Measurements from ENCODE around the gene SYT9. TPM values are rescaled to one million over a fixed set of nuclear protein-coding genes. Genes with fewer than 3 reads are reported as not detected.

Gene SYT9
- total and polyA plus RNA-seq, 12 donors = 0.01 to 0.66 (median 0.32) TPM; not detected in 3

DNA sequence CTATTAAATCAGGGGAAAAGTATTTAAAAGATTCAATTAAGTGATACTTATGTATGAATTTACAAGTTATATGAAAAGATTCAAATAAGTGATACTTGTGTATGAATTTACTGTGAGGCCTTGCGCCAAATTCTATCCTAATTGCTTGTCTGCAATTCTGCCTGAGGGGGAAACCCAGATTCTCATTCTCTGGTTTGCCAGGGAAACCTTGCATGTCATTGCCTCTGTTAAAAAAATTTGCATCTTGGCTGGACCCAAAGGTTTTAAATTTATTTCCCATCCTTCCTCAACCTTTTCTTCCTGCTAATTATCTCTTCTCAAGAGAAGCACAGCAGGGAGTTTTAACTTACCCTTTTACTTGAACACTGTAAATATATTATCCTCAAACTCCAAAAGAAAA, 247.4 kb downstream of the SYT9 start:
- no peak for ATAC-seq
- no peaks in the 10 kb centered on the region for H3K27me3 ChIP-seq
- H3K4me3 ChIP-seq = no peak overlapping the region
- no peaks in the 10 kb centered on the region for H3K9me3 ChIP-seq
- H3K27ac ChIP-seq = no peak overlapping the region
- TF ChIP-seq, protein P1, sequence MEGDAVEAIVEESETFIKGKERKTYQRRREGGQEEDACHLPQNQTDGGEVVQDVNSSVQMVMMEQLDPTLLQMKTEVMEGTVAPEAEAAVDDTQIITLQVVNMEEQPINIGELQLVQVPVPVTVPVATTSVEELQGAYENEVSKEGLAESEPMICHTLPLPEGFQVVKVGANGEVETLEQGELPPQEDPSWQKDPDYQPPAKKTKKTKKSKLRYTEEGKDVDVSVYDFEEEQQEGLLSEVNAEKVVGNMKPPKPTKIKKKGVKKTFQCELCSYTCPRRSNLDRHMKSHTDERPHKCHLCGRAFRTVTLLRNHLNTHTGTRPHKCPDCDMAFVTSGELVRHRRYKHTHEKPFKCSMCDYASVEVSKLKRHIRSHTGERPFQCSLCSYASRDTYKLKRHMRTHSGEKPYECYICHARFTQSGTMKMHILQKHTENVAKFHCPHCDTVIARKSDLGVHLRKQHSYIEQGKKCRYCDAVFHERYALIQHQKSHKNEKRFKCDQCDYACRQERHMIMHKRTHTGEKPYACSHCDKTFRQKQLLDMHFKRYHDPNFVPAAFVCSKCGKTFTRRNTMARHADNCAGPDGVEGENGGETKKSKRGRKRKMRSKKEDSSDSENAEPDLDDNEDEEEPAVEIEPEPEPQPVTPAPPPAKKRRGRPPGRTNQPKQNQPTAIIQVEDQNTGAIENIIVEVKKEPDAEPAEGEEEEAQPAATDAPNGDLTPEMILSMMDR (IDR thresholded peaks at IDR 0.05) = no peak
- intact Hi-C loops (cut with DNase I) = no loop called here
- peaks cover 0 to 26% (median 0%) of the 10 kb centered on the region in 9 donors for H3K4me1 ChIP-seq
- no peak for DNase-seq
- 100% methylated on average over 1 of the region's 1 CpG for WGBS, 2 donors
- peaks cover 0 to 24% (median 0%) of the 10 kb centered on the region in 9 donors for H3K36me3 ChIP-seq

DNA sequence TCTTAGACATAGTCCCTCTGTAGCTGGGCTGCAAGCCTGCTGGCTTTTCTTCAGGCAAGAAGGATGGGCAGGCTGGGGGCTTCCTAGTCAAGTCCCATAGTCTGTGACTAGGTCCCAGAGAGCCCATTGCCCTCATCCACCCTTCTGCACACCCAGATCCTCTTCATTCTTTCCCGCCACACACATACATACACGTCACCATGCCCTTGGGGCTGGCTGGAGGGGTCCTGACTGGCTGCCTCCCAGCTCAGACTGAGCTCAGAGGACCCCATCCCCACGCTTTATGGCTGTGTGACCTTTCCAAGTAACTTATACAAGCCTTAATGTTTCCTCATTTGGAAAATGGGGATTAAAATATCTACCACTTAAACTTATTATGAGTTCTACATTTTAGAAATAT, 248.5 kb downstream of the SYT9 start:
- Histone ChIP-seq H3K9me3 (no peaks in the 10 kb centered on the region), H3K27me3 (no peaks in the 10 kb centered on the region), H3K36me3 (peaks cover 0 to 21% (median 0%) of the 10 kb centered on the region in 9 donors), H3K4me3 (no peak overlapping the region), H3K27ac (no peak overlapping the region), H3K4me1 (peaks cover 0 to 26% (median 0%) of the 10 kb centered on the region in 9 donors)
- 92 to 98% methylated on average over 3 of the region's 3 CpGs for WGBS, 2 donors
- intact Hi-C loops (cut with DNase I) = no loop called here
- ATAC-seq (no peak), DNase-seq (no peak)
- TF ChIP-seq, protein P1 (IDR thresholded peaks at IDR 0.05) = no peak

- TF ChIP-seq, protein P1 (IDR thresholded peaks at IDR 0.05) = no peak
- ATAC-seq (no peak), DNase-seq (no peak)
- Histone ChIP-seq H3K27ac (no peak overlapping the region), H3K4me3 (no peak overlapping the region), H3K9me3 (no peaks in the 10 kb centered on the region), H3K36me3 (peaks cover 0 to 21% (median 0%) of the 10 kb centered on the region in 9 donors), H3K27me3 (no peaks in the 10 kb centered on the region), H3K4me1 (peaks cover 0 to 18% (median 0%) of the 10 kb centered on the region in 9 donors)
- intact Hi-C loops (cut with DNase I) = no loop called here
- WGBS, 2 donors = 74 to 78% methylated on average over 3 of the region's 3 CpGs
Measured at GRCh38 chr11:7501251-7501650, 249.5 kb downstream of the SYT9 start.

DNA sequence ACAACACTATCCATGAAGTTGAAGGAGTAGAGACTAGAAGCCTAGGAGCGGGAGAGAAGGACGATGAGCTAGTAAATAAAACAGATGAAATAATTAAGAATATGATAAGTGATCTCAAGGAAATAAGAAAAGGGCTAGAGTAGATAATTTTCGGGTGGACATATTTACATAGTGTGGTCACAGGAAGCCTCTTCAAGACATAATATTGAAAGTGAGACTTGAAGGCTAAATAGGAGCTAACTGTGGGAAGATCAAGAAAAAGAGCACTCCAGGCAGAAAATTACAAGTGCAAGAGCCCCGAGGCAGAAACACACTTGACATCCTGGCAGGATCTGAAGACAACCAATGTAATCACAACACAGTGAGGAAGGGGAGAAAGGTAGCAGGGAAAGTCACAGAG, 250.2 kb downstream of the SYT9 start:
- no peak overlapping the region for H3K4me3 ChIP-seq
- H3K4me1 ChIP-seq = peaks cover 0 to 11% (median 0%) of the 10 kb centered on the region in 9 donors
- 85 to 87% methylated on average over 4 of the region's 4 CpGs for WGBS, 2 donors
- TF ChIP-seq, protein P1 (IDR thresholded peaks at IDR 0.05) = no peak
- DNase-seq (no peak), ATAC-seq (no peak)
- H3K36me3 ChIP-seq = peaks cover 0 to 21% (median 0%) of the 10 kb centered on the region in 9 donors
- no peak overlapping the region for H3K27ac ChIP-seq
- H3K9me3 ChIP-seq = no peaks in the 10 kb centered on the region
- intact Hi-C loops (cut with DNase I) = no loop called here
- H3K27me3 ChIP-seq = no peaks in the 10 kb centered on the region
